HepG2 (cell line): ENCODE results near the gene EVC. TPM values are rescaled to one million over a fixed set of nuclear protein-coding genes. Genes with fewer than 3 reads are reported as not detected.
A peak's percentile ranks its signal among the peaks of the same experiment; 100 is the strongest.

ENCODE experiments used
- ATAC-seq: fragments of 200-7000 bp; cut with Tn5 transposase; 3 replicates; pipeline ENCODE4 v1.9.1; 2020; ENCODE audit warnings: mild to moderate bottlenecking, moderate library complexity
- BruUV-seq: library from RNA; stranded (reverse); fragments of 400-500 nt; replicated peaks from 2 replicates; lab custom pipeline; 2021; lab: Mats Ljungman, UMichigan
- CTCF ChIA-PET: fragments of 300-600 bp; formaldehyde crosslinking; extraction: SDS; loops from one replicate; lab custom pipeline; 2021; ENCODE audit warnings: low total read pairs, inconsistent platforms, low intra/inter-chr PET ratio; lab: Yijun Ruan, JAX
- POLR2A ChIA-PET: fragments of 350-600 bp; sonication (Branson Sonifier 250); formaldehyde crosslinking; loops from one replicate; lab custom pipeline; 2020; ENCODE audit warnings: antibody characterized with exemption, inconsistent platforms; lab: Yijun Ruan, JAX
- DNase-seq: peaks from one replicate; pipeline ENCODE4 v3.0.0-alpha.2; 2015; ENCODE audit warnings: low spot score
- FAIRE-seq: peaks from 3 replicates; lab custom pipeline; 2011; peaks lifted over from hg19 to GRCh38; lab: Jason Lieb, UNC
- H2AFZ ChIP-seq: one replicate; pipeline ENCODE4 v1.6.1; 2011; ENCODE audit warnings: low read length, inconsistent platforms
- H3K27ac ChIP-seq: fragments of 300-600 bp; 3 replicates; pipeline ENCODE4 v1.8.0; 2011; ENCODE audit warnings: mixed run types, mild to moderate bottlenecking, mixed read lengths, low read length, inconsistent platforms; ENCODE audit not compliant: insufficient read depth; ENCODE audit errors: extremely low read length
- H3K27me3 ChIP-seq, 2 experiments: fragments of 200-600 bp in 1 of 2; 2 replicates in 1 of 2; 3 replicates in 1 of 2; pipeline versions ENCODE4 v1.6.0 to v1.8.0; 2011; ENCODE audit warnings: low read length in 2 of 2, mild to moderate bottlenecking in 2 of 2, moderate library complexity in 2 of 2, inconsistent platforms in 1 of 2; ENCODE audit not compliant: insufficient read depth in 2 of 2, control insufficient read depth in 1 of 2
- H3K36me3 ChIP-seq, 2 experiments: fragments of 200-600 bp in 1 of 2; replicated peaks in 1 of 2; 2 replicates in 1 of 2; 3 replicates in 1 of 2; pipeline versions ENCODE4 v1.5.1 to v1.8.0; 2011; ENCODE audit warnings: low read length in 2 of 2, inconsistent platforms in 1 of 2; ENCODE audit not compliant: insufficient read depth in 2 of 2, control insufficient read depth in 1 of 2
- H3K4me1 ChIP-seq: 2 replicates; pipeline ENCODE4 v1.5.1; 2012; ENCODE audit warnings: low read length, inconsistent platforms; ENCODE audit not compliant: insufficient read depth
- H3K4me2 ChIP-seq: 2 replicates; pipeline ENCODE4 v1.6.0; 2011; ENCODE audit warnings: low read depth, low read length, inconsistent platforms
- H3K4me3 ChIP-seq, 3 experiments: fragments of 200-600 bp in 1 of 3; sonication (generic), shearing (Covaris generic) in 1 of 3; replicated peaks in 1 of 3; 2 replicates each; pipeline ENCODE4 v1.5.1; 2011 to 2016; ENCODE audit warnings: low read length in 3 of 3, inconsistent platforms in 2 of 3, low read depth in 2 of 3, mild to moderate bottlenecking in 2 of 3, control low read depth in 1 of 3, mixed read lengths in 1 of 3; ENCODE audit not compliant: insufficient read depth in 1 of 3
- H3K79me2 ChIP-seq: one replicate; pipeline ENCODE4 v1.6.1; 2011; ENCODE audit warnings: low read length, inconsistent platforms; ENCODE audit not compliant: insufficient read depth
- H3K9ac ChIP-seq: 2 replicates; pipeline ENCODE4 v1.6.0; 2011; ENCODE audit warnings: mild to moderate bottlenecking, low read depth, low read length, inconsistent platforms; ENCODE audit not compliant: insufficient read depth
- H3K9me3 ChIP-seq: 2 replicates; pipeline ENCODE4 v1.5.1; 2012; ENCODE audit warnings: mild to moderate bottlenecking, low read length
- H4K20me1 ChIP-seq: 2 replicates; pipeline ENCODE4 v1.6.0; 2011; ENCODE audit warnings: inconsistent platforms, mild to moderate bottlenecking, low read length, moderate library complexity; ENCODE audit not compliant: insufficient read depth
- KDM5B ChIP-seq: sonication (generic); formaldehyde crosslinking; IDR thresholded peaks from 2 replicates; pipeline ENCODE4 v1.4.0; 2020; ENCODE audit warnings: missing genetic modification reagents, mild to moderate bottlenecking, borderline replicate concordance
- PHF20 ChIP-seq: sonication (generic); formaldehyde crosslinking; IDR thresholded peaks from 2 replicates; pipeline ENCODE4 v1.5.0; 2020; ENCODE audit warnings: mild to moderate bottlenecking, missing genetic modification reagents
- ZNF614 ChIP-seq: IDR thresholded peaks from 2 replicates; pipeline ENCODE4 v1.6.1; 2018; ENCODE audit warnings: missing biosample characterization, missing genetic modification reagents, inconsistent platforms, borderline replicate concordance
- WGBS: methylation state at CpG from one replicate; pipeline ENCODE4 v1.1.6; 2017; ENCODE audit warnings: low lambda C conversion rate; 5-methylcytosine and 5-hydroxymethylcytosine counted together
- in situ Hi-C: cut with HindIII; loops from 2 replicates; pipeline ENCODE4 v1.10.0; 2017; ENCODE audit warnings: low pct_unique_long_range_greater_than_20kb; ENCODE audit not compliant: extremely low pct_ligation_motif_present
- intact Hi-C: fragments of 100-400 bp; cut with micrococcal nuclease; formaldehyde crosslinking; loops from one replicate; pipeline ENCODE4 v1.10.0; 2022; ENCODE audit not compliant: unreplicated experiment
- polyA plus RNA-seq, 8 experiments: library from polyadenylated mRNA; depleted of rRNA in 3 of 8; stranded (reverse) in 7 of 8; unstranded in 1 of 8; fragments of >200 nt; fragmentation: Illumina TruSeq in 4 of 8; extraction: Trizol in 4 of 8; gene quantifications; 2 replicates each; pipeline versions ENCODE4 v1.2.1 to v1.2.3, GENCODE V29; 2011 to 2016; ENCODE audit warnings: low read depth in 4 of 8, missing spikeins in 1 of 8, mixed read lengths in 1 of 8; ENCODE audit not compliant: insufficient read depth in 1 of 8
- total RNA-seq, 5 experiments: library from RNA; depleted of rRNA; stranded (reverse); fragments of >200 nt; fragmentation: Illumina TruSeq; extraction: Trizol; gene quantifications; 2 replicates each; pipeline ENCODE4 v1.2.3, GENCODE V29; 2016; ENCODE audit warnings: low read depth in 1 of 5
- TF ChIP-seq, protein P1 (sequence below): sonication (generic); formaldehyde crosslinking; IDR thresholded peaks from 2 replicates; pipeline ENCODE4 v1.5.1; 2020; ENCODE audit warnings: mild to moderate bottlenecking, missing genetic modification reagents, moderate library complexity
- TF ChIP-seq, protein P2 (sequence below): sonication (generic); formaldehyde crosslinking; IDR thresholded peaks from 2 replicates; pipeline ENCODE4 v1.5.0; 2020; ENCODE audit warnings: mild to moderate bottlenecking, missing genetic modification reagents, moderate library complexity

Gene EVC
- total and polyA plus RNA-seq, 2 of the 13 experiments (the other 11 are each of a cell fraction or from before 2014, with no cell fraction given), result 3.1 to 4.9 TPM

DNA sequence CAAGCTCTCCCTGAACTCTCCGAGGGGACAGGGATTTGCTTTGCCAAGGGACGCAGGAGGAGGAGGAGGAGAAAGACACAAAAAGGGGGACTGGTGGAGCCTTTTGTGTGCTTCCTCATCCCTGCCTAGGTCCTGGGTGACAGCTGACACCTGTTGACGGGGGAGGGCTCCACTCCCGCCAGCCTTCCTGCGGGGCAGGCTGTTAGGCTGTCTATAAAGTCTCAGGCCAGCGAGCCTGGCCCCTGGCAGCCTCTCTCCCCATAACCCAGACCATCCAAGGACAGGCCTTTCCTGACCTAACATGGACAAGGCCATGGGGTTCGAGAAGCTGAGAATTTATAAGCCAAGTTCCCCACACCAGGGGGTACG lies 1.8 kb upstream of the EVC start:
- Histone ChIP-seq H4K20me1 (no peaks in the 10 kb centered on the region), H3K4me1 (peaks cover 35% of the 10 kb centered on the region)
- no TSS peak for BruUV-seq
- TF ChIP-seq, protein P1, sequence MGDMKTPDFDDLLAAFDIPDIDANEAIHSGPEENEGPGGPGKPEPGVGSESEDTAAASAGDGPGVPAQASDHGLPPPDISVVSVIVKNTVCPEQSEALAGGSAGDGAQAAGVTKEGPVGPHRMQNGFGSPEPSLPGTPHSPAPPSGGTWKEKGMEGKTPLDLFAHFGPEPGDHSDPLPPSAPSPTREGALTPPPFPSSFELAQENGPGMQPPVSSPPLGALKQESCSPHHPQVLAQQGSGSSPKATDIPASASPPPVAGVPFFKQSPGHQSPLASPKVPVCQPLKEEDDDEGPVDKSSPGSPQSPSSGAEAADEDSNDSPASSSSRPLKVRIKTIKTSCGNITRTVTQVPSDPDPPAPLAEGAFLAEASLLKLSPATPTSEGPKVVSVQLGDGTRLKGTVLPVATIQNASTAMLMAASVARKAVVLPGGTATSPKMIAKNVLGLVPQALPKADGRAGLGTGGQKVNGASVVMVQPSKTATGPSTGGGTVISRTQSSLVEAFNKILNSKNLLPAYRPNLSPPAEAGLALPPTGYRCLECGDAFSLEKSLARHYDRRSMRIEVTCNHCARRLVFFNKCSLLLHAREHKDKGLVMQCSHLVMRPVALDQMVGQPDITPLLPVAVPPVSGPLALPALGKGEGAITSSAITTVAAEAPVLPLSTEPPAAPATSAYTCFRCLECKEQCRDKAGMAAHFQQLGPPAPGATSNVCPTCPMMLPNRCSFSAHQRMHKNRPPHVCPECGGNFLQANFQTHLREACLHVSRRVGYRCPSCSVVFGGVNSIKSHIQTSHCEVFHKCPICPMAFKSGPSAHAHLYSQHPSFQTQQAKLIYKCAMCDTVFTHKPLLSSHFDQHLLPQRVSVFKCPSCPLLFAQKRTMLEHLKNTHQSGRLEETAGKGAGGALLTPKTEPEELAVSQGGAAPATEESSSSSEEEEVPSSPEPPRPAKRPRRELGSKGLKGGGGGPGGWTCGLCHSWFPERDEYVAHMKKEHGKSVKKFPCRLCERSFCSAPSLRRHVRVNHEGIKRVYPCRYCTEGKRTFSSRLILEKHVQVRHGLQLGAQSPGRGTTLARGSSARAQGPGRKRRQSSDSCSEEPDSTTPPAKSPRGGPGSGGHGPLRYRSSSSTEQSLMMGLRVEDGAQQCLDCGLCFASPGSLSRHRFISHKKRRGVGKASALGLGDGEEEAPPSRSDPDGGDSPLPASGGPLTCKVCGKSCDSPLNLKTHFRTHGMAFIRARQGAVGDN (CRISPR knock-in tag), result peak; percentile 21; the same call in 1 of the 2 replicates
- TF ChIP-seq ZNF614 (CRISPR knock-in tag) (no peak), KDM5B (CRISPR knock-in tag) (0 out of 2 replicates have a peak, but pooled peaks have one; percentile 27), PHF20 (CRISPR knock-in tag) (no peak)
- TF ChIP-seq, protein P2, sequence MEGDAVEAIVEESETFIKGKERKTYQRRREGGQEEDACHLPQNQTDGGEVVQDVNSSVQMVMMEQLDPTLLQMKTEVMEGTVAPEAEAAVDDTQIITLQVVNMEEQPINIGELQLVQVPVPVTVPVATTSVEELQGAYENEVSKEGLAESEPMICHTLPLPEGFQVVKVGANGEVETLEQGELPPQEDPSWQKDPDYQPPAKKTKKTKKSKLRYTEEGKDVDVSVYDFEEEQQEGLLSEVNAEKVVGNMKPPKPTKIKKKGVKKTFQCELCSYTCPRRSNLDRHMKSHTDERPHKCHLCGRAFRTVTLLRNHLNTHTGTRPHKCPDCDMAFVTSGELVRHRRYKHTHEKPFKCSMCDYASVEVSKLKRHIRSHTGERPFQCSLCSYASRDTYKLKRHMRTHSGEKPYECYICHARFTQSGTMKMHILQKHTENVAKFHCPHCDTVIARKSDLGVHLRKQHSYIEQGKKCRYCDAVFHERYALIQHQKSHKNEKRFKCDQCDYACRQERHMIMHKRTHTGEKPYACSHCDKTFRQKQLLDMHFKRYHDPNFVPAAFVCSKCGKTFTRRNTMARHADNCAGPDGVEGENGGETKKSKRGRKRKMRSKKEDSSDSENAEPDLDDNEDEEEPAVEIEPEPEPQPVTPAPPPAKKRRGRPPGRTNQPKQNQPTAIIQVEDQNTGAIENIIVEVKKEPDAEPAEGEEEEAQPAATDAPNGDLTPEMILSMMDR (CRISPR knock-in tag), result peak; percentile 49
- TF ChIP-seq, all 625 proteins: peak for 3
- WGBS, result 14% methylated on average over 7 of the region's 8 CpGs
- Histone ChIP-seq H3K9ac (no peak overlapping the region), H3K4me2 (peak overlapping the region; percentile 28; the same call in 1 of the 2 replicates), H3K4me3 (peak overlapping the region in 1 of 3 experiments; percentile 36; a peak in 1 of 6 replicates), H3K27ac (no peak overlapping the region), H3K9me3 (no peaks in the 10 kb centered on the region), H3K36me3 (no peaks in the 10 kb centered on the region), H3K79me2 (peaks cover 4% of the 10 kb centered on the region), H3K27me3 (no peaks in the 10 kb centered on the region), H2AFZ (no peak overlapping the region)
- in situ Hi-C loops, result no loop called here
- ATAC-seq (peak; percentile 28; the same call in 2 of the 3 replicates), DNase-seq (no peak), FAIRE-seq (no peak)
- POLR2A ChIA-PET, result interaction anchor here (2.6 kb wide), 1 partner anchor 12 kb away, joined by 11 read pairs; no protein-coding TSS in a partner anchor
- CTCF ChIA-PET, result no interaction called here
- intact Hi-C loops, result no loop called here
